A549 treated with AZD2906 at 1 μM for 4 hours (cell line): ENCODE data around the gene SAG. TPM values are rescaled to one million over a fixed set of nuclear protein-coding genes. Genes with fewer than 3 reads are reported as not detected.

Source experiments
- total RNA-seq: library from RNA; stranded (reverse); fragments of 200-300 nt; extraction: Qiagen RNA extraction; gene quantifications from 5 replicates; pipeline ENCODE4 v1.2.3, GENCODE V29; 2022

Gene SAG
- total RNA-seq, result not detected in 5 replicates

DNA sequence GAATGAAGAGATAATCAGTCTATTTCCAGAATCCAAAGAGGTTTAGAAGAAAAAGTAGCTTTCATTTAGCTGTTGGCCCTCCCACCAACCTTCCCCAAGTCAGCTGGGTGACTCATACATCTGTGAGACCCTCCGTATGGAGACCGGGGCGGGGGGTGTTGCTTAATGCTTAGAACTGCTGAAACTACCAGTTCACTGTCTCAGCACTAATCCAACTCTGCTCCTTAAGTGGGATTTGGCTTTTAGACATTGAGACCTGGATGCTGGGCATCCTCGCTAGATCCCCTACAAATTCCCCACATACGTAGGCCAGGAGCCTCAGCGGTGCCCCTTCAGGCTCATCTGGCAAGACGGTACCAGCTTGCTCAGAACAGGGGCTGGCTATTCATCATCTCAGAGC lies at the start of gene SAG:
SAG (plus strand) TSS at position 252 of the 400 bp plus-strand sequence. CDS start 1,374 bp downstream, outside the sequence.

DNA sequence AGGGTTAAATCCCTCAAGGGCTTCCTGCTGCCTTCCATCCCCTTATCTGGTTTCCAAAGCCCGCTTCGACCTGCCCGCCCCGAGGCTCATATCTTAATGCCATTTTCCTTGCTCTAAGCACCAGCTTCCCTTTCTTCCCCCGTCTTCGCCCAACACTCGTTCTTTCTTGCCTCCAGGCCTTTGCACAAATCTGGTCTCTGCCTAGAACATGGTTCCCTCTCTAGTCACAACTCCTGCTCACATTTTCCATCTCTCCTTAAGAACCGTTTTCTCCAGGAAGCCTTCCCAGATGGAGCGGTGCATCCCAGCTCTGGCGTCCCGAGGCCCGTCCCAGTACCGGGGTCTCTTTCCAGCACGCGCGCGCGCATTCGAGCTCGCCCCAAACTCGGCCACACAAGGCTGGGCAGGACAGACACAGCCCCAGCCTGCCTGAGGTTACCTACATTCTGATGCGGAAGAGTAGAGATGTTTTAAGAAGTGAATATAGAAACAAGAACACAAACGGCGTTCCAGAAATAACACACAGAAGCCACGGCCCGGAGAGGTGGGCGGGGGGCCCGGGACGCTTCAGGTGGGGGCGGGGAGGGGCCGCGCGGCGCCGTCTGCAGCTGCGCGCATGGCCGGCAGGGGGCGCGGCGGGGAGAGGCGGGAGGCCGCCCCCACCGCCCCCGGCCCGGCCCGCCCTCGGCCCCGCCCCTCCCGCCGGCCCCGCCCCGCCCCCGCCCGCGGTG lies 46.3 kb downstream of the SAG start, which contains the start of gene DGKD:
DGKD (plus strand) TSS at position 726 of the 731 bp plus-strand sequence. CDS start 25 bp downstream, outside the sequence.

Other genes with a start within 250 kb of the SAG start
- 0.49 to 0.74 TPM (median 0.53 TPM) in 5 replicates for gene INPP5D, start 247.5 kb upstream of the SAG start, total RNA-seq
- gene ATG16L1, start 56.1 kb upstream of the SAG start, total RNA-seq, result 34.7 to 37.8 TPM (median 36.4 TPM) in 5 replicates
- 68.3 to 79.0 TPM (median 73.6 TPM) in 5 replicates for gene DGKD, start 46.7 kb downstream of the SAG start, total RNA-seq